GM19023 (cell line): ENCODE results near the gene L3MBTL2.
A peak's percentile ranks its signal among the peaks of the same experiment; 100 is the strongest.

Experiments used
- ATAC-seq: cut with Tn5 transposase; IDR thresholded peaks from one replicate; pipeline ENCODE4 v1.9.1; 2021; ENCODE audit warnings: mild to moderate bottlenecking, moderate library complexity; ENCODE audit not compliant: unreplicated experiment

The L3MBTL2 gene

DNA sequence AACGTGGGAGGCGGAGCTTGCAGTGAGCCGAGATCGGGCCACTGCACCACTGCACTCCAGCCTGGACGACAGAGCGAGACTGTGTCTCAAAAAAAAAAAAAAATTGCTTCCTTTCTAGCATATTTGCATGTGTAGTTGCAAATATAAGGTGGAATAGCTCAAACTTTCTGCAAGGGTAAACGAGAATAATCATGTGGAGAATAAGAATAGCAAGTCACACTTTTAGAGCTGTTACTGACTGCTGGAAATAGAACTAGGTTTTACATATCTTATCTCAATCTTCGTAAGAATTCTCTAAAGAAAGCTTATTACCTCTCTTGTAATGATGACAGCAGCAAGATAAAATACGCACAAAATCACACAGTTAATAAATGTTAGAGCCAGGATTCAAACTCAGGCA lies 1.6 kb downstream of the L3MBTL2 start:
- ATAC-seq: no peak

DNA sequence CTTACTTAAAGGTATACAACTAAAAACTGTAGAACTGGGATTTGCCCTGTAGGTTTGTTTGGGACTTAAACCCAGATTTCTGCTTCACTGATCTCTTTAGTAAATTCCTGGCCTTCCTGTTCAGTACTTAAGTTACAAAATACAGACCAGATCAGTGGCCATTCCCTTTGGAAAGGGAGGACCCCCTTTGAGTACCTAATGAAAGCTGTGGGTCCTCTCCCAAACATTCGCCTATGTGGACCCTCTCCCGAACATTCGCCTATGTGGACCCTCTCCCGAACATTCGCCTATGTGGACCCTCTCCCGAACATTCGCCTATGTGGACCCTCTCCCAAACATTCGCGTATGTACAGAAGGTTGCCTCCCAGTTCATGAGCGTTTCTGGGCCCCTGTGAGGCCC lies 10.3 kb downstream of the L3MBTL2 start:
- ATAC-seq: no peak

DNA sequence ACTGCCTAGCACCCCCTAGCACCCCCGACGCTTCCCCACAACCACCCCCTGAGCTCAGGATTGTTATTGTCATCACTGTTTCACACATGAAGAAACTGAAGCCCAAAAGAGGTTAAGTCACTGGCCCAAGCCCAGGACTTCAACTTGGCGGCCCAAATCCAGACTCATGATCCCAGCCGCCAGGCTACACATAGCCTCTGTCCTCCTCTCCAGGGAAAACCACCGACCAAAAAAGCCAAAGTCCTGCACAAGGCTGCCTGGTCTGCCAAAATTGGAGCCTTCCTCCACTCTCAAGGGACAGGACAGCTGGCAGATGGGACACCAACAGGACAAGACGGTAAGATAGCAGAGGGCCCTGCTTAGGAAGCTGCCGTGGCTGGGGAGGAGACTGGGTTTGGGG lies 10.8 kb downstream of the L3MBTL2 start:
- no peak for ATAC-seq

DNA sequence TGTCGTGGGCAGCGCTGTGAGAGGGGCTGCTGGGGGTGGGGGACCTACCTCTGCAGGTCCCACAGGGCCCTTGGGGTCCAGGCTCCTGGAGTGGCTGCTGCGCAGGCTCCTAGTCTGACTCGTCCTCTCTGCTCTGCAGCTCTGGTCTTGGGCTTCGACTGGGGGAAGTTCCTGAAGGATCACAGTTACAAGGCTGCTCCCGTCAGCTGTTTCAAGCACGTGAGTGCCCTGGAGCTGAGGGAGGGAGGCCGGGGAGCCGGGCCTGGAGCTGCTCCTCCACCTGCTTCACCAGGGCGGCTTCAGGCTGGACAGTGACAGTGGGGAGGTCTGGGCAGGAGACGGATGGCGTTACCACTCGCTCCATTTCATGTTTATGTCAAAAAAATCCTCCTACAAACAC lies 11.9 kb downstream of the L3MBTL2 start:
- ATAC-seq: no peak

DNA sequence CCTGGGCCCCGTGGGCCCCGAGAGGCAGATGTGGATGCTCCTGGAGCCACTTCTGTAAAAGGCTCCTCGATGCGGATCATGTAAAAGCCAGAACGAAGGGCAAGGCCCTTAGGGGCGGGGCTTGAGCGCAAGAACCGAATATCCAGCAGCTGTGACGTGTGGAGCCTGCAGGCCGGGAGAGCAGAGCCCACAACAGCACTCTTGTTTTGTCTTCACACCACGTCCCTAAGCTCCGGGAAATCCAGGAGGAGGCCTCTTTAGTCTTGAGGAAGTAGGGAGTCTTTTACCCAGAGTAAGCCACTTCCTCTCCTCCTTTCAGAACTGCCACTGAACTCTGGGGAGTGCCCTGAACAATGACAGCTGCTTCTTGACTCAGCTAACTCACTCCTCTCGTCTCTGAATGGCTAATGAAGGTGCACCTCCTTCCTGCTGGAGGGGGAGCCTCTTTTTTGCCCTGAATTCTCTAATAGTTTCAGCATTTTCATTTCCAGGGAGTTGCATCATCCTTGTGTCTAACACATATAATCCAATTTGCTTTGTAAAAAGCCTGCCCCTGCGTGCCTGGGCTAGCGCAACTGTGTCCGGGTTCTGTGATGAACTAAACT lies 12.5 kb downstream of the L3MBTL2 start:
- ATAC-seq: no peak

DNA sequence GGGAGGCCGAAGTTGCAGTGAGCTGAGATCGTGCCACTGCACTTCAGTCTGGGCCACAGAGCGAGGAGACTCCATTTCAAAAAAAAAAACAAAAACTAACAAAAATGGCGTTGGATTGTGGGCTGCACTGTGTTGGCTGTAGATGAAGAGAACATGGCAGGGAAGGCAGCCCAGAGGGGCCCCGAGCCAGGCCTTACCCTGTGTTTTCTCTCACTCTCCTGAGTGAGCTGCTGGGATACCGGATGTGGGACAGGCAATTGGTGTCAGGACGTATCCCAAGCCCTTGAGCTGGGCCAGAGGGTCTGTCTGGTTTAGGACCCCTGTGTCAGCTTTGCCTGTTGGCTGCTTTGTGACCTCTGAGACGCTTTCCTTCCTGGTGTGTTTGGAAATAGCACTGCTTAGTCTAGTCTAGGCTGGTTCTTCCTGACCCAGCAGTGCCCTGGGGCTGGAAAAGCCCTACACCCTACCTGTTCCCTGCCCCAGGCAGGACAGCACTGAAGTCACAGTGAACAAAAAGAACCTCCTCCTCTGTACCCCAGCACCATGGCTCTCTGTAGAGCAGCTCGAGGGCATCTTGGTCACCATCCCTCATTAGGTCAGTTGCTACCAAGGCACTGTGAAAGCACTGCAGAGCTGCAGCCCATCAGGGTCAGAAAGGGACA lies 17.9 kb downstream of the L3MBTL2 start:
- ATAC-seq: no peak

DNA sequence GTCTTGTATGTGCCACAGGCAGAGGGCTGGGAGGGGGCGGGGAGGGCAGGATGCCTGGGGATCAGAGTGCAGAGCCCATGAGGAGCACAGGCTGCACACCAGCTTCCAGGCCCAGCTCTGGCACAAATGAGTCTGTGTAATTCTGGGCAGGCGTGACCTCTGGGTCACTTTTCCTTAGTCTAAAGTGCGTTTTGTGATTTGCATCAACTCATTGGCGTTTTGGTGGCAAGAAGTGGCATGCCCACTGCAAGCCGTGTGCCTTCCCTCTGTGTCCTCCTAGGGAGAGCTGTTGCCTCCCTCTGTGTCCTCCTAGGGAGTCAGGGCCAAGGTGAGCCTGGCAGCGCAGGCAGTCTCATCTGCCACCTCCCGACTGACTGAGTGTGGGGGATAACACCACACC lies 18.4 kb downstream of the L3MBTL2 start:
- ATAC-seq: no peak

DNA sequence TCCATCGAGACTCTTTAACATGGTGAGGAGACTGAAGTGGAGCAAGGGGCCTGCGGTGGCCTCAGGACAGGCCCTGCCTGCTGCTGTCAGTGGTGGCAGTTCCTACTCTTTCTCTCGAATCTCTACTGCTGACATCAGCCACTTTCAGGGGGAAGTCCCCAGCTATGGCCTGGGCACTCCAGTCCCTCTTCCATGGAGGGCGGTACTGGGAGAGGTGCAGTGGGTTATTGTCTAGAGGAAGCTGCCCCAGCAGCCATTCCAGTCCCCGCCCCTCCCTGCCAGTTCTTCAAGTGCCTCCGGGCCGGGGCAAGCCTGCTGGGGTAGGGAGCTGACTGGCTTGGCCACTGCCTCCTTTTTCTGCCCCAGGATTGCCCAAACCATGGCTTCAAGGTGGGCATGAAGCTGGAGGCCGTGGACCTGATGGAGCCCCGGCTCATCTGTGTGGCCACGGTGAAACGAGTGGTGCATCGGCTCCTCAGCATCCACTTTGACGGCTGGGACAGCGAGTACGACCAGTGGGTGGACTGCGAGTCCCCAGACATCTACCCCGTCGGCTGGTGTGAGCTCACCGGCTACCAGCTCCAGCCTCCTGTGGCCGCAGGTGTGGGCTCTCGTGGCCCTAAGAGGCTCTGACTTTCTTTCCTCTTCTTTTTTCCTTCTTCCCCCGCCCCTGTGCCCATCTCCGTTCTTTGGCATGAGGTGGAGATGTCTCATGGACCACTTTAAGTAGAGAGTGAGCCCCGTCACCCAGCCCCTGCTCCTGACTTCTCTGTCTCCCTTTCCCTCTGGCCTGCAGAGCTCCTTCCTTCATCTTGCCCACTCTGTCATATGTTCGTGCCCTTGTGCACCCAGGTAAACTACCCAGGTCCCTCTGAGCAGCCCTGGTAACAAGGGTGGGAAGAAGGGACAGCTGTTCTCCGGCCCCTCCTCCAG lies 21.9 kb downstream of the L3MBTL2 start:
- no peak for ATAC-seq

DNA sequence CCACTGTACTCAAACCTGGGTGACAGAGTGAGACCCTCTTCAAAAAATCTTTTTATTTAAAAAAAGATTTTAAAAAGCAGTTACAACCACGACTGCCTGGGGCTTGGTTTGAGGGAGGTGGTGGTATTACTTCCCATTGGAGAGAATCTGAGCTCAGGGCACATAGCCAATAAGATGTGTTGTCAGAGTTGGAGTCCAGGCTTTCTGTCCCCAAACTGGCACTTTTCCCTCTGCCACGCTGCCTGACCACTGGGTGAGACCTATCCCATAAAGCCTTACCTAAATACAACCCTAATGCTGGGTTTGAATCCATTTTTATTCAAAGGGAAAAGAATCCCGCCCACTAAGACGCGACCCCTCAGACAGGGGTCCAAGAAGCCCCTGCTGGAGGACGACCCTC lies 24.1 kb downstream of the L3MBTL2 start:
- ATAC-seq: no peak

DNA sequence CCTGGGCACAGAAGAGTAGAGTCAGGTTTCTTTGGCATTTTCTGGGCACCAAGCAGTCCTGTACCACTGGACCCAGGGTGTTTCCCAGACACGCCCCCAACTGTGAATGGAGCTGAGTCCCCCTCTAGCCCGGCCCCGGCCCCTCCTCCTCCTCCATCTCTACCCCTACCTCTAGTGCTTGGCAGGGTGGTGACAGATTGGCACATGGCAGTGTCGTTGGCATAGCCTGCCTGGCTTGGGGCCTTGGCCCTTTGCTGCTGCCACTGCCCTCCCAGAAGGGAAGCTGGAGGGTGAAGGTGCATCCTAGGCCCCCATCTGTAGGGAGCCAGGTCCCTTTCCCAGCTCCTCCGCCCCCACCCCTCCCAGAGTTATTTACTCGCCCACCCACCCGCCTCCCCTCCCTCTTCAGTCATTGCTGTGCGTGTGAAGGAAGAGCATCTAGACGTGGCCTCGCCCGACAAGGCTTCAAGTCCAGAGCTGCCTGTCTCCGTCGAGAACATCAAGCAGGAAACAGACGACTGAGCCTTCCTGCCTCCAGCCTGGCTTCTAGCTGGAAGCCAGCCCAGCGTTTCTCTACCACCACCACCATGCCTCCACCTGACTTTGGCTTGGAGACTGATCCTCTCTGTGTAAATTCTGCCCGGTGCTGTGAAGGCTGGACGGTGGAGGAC lies 24.8 kb downstream of the L3MBTL2 start:
- ATAC-seq: no peak

DNA sequence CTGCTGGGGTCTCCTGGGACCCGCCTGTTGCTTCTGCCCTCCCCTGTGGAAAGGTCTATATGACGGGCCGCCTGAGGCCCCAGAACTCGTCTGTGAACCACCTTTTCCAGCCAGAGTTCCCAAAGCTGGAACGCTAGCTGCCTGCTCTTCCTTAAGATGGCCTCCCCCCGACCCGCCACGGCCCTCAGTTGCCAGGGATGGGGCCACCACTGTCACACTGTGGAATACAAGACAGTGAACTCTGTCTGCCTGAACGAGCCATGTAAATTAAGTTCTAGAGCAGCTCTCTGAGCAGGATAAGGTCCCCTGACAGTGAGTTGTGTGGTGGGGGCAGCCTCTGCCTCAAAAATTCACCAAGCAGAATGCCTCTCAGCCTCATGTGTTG lies 25.3 kb downstream of the L3MBTL2 start:
- ATAC-seq: no peak

DNA sequence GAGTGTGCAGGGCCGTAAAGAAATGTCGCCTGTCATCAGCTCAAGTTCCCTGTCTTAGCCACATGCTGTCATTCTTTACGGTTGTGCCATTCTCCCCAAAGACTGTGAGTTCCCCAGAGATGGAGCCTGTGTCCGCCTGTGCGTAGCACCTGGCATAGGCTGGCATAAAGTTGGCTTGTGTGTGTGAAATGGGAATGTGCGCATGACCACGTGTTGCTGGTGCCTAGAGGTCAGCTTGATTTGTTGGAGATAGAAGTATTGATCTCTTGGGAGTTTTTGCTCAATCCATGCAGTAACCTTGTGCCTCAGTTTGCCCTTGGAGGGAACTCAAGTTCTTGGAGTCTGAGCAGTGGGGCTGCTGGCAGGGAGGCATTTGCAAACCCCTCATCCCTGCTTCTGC lies 26.3 kb downstream of the L3MBTL2 start:
- no peak for ATAC-seq

DNA sequence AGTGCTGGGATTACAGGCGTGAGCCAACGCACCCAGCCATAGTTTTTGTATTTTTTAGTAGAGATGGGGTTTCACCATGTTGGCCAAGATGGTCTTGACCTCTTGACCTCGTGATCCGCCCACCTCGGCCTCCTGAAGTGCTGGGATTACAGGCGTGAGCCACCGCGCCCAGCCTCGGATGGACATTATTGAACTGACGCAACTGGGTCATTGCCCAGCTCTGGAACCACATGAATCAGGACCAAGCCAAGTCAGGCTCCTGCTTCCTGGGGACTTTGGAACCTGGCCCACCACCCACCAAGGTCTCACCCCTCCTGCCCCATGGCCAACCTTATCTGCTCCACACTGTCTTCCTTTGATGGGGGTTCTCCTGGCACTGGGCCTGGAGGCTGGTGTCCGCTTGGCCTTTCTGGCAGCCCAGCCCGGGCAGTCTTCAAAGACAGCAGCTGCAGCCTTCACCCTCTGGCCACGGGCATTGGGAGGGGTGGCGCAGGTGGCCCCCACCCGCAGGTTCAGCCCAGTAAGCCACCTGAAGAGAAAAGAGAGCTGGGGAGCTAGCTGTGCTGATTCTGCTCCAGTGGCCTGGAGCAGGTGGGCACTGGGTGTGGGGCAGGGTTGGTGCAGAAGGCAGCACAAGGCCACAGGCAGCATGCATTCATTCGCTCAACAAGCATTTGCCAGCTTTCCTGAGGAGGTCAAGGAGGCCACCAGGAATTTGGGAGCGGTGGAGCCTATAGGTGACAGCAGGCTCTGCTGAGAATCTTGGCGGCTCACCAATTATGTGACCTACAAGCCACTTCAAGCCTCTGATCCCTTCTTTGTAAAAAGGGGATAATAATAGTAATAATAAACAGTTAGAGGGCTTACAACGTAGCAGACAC lies 29.9 kb downstream of the L3MBTL2 start:
- no peak for ATAC-seq

DNA sequence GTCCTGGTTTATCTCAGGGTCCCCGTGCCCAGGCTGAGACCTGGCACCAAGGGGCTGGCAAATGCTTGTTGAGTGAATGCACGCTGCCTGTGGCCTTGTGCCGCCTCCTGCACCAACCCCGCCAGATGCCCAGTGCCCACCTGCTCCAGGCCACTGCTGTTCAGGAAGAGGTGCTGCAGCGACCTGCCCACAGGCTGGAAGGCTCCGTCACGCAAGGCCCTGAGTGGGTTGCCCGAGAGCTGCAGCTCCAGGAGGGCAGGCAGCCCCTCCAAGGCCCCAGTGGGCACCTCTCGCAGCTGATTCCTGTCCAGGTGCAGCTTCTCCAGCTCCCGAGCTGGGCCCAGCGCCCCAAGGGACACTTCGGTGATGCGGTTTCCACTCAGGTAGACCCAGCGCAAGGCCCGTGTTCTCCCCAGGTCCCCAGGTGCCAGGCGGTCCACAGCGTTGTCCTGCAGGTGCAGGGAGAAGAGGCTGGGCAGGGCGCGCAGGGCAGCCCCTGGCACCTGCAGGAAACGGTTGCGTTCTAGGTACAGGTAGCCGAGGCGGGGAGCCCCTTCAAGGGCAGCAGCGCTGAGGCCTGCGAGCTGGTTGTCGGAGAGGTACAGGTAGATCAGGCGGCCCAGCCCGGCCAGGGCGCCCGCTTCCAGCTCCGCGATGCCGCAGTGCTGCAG lies 32.1 kb downstream of the L3MBTL2 start:
- no peak for ATAC-seq

DNA sequence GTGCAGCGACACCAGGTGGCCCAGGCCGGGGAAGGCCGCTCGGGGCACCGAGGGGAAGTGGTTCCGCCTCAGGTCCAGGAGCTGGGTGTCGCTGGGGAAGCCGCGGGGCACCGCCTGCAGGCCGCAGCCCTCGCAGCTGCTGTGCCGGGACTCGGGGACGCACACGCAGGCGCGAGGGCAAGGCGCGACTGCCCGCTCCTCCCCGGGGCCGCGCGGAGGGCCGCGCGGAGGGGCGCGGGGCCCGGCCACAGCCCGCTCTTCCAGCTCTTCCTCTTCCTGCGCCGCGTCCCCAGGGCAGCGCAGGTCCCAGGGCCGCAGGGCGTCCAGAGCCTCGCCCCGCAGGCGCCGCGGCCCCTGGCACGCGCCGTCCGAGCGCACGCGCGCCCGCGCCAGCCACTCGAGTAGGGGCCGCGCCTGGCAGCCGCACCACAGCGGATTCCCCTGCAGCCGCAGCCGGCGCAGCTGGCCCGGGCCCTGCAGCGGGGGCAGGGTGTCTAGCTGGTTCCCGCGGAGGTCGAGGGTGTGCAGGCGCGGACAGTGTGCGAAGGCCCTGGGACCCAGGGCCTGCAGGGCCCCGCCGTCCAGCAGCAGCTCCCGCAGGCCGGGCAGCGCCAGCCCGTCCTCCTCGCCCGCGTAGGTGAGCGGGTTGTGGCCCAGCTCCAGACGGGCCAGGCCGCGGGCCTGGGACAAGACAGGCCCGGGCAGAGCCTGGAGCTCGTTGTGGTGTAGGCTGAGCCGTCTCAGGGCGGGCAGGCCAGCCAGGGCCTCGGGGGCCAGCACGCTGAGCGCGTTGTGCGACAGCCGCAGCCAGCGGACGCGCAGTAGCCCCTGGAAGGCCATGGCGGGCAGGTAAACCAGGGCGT lies 32.8 kb downstream of the L3MBTL2 start:
- peak; percentile 67 for ATAC-seq

DNA sequence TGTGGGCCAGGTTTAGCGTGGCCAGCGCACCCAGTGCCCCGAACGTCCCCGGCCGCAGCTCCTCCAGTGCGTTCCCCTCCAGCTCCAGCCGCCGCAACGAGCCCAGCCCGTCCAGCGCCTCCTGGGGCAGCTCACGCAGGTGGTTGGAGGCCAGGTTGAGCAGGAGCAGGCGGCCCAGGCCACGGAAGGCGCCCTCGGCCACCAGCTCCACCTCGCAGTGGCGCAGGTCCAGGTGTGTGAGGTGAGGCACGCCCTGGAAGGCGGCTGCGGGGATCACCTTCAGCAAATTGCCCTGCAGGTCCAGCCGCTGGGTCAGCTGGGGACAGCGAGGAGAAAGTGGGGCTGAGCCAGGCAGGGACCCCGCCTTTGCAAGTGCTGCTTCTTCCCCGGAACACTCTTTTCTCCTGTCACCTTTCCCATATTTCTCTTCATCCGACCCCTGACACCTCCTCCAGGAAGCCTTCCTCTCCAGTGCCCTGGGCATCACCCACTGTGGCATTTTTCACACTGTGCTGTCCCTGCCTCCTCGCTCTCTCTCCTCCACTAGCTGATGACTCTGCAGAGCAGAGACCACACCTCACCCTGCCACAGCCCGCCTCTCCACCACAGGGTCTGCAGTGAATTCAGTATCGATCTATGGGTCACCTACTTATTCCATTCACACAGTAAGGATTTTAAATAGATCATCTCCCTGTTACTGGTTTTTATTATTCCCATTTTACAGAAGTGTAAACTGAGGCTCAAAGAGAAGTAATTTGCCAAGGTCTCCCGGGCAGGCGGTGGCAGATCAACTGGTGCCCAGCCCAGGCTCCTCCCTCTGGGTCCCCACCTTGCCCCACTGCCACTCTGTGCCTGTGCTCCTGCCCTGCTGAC lies 33.7 kb downstream of the L3MBTL2 start:
- no peak for ATAC-seq

DNA sequence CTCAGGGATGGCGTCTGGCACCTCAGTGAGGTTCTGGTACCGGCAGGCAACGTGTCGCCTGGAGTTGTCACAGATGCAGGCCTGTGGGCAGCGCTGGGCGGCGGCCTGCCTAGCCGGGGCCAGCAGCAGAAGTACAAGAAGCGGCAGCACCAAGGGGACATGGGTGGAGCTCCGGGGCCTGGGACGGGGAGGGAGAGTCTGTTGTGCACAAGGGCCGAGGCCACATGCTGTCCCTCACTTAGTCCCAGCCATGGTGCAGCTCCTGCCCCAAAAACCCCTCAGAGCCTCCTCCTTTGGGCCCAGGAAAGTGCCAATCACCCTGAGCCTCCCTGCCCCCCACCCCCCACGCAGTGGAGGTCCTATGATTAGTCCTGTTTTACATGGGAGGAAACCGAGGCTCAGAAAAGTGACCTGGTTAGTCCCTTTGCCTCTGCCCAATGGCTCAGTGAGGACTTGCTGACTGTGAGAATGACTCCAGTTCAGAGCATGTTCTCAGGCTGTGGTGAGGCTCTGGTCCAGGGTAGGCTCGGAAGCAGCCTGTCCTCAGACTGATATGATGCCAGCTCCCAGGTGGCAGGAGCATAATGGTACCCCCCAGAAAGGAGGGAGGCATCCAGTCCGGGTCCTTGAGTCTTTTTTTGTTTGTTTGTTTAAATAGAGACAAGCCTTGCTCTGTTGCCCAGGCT lies 34.5 kb downstream of the L3MBTL2 start:
- no peak for ATAC-seq
